Measurements from ENCODE around the gene IGSF5. TPM values are rescaled to one million over a fixed set of nuclear protein-coding genes. Genes with fewer than 3 reads are reported as not detected.

The IGSF5 gene
- total RNA-seq (2022; extraction: Qiagen RNA extraction; ENCODE audit: low read depth), result not detected in 5 replicates

DNA sequence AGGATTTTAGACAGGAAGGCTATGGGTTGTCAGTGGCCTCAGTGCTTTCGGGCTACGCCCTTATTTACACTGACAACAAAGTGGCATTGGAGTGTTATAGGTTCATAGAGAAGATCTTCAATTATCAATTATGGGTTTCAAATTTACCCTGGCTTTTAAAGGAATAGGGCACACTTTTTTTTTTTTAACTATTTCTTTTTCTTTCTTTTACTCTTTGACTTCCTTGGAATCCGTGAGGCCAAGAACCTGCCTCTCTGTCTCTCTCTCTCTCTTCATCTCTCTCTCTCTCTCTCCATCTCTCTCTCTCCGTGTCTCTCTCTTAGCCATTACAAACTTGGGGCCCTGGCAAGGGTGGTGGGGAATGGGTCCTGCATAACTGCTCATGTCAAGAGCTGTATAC, at the start of gene IGSF5:
IGSF5 (plus strand) TSS at position 301 of the 400 bp plus-strand sequence. CDS start 327 bp downstream, outside the sequence.

Other genes with a start within 250 kb of the IGSF5 start
- 0.15 to 0.29 TPM (median 0.23 TPM) in 5 replicates for gene B3GALT5, start 132.2 kb upstream of the IGSF5 start, total RNA-seq (2022; extraction: Qiagen RNA extraction; ENCODE audit: low read depth)
- gene PCP4, start 122.3 kb downstream of the IGSF5 start, total RNA-seq (2022; extraction: Qiagen RNA extraction; ENCODE audit: low read depth), result not detected in 5 replicates